Occipital lobe (tissue), 2 donors: Measurements from ENCODE around the gene EIF4A3. TPM values are rescaled to one million over a fixed set of nuclear protein-coding genes. Genes with fewer than 3 reads are reported as not detected.
"Not testable (repeated sequence)": the region's sequence is repeated elsewhere in the genome, so short reads cannot be mapped to it uniquely, and the experiment has no call there.

Experiments
- DNase-seq: peaks from one replicate; lab custom pipeline; 2025; lab: John Stamatoyannopoulos, UW
- total RNA-seq: library from RNA; depleted of rRNA; stranded (reverse); fragments of >200 nt; gene quantifications from one replicate; pipeline ENCODE4 v1.2.3, GENCODE V29; 2014

EIF4A3 gene
- total RNA-seq, 1 donor from 2014 or later = 64.4 TPM

DNA sequence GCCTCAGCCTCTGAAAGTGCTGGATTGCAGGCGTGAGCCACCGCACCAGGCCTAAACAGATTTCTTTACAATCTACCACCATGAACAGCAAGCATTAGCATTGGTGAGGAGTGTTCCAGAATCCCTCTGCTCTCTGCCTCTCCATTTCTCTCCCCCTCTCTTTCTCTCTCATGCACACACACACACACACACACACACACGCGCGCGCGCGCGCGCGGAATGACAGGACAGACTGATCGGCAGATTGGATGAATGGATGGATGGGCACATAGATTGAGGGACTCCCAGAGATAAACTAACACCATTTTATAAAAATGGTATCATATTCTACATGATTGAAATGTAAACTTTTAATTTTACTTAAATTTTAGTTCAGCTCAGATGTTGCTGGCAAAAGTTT lies 26.2 kb upstream of the EIF4A3 start:
- no peak for DNase-seq

DNA sequence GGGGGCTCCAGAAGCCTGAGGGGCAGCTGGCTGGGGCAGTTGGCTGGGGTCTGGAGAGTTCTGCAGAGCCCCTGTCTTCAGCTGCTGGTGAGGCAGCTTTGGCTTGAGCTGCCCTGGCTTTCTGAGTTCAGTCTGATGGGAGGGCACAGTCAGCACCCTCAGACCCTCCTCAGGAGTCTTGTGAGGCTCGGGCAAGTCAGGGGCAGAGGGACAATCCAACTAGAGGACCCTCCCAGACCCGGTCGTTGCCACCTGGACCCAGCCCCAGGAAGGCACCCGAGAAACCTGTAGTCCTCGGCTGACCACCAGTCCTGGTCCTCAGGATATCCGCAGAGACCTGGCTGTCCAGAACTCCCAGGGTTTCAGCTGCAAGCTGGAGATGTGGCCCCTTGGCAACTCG lies 24.8 kb upstream of the EIF4A3 start:
- no peak for DNase-seq

DNA sequence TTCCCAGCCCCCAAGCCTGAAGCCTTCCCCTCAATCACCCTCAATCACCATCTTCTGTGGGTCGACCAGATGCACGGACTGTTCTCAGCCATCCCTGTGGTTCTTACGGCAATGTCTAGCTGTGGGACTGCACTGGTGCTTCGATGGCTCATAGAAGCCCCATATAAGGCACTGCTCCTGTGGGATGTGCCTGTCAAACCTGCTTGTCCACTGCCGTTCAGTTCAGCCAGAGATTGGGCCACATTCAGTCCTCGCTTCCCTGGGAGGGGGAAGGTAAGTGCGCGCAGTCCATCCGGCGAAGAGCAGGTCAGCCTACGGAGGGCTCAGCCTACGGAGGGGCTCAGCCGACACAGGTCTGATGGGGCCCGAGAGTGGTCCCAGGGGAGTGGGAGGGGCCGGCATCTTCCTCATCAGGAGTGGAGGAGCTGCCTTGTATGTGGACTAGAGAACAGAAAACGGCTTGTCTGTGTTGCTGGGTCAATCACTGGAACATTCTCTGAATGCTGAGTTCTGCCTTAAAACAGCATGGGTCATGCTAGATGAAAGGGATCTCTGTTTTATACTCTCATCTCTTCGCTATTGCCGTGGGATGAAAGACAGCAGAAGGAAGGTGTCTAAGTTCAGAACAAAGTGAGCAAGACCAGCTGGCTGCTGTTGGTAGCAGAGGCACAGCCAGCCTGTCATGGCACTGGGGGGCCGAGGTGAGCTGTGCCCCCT lies 23.0 kb upstream of the EIF4A3 start, which contains the start of gene CARD14:
TSS of gene CARD14 (plus strand) at position 247 of the 717 bp plus-strand sequence. CDS start 11,409 bp downstream, outside the sequence.
- DNase-seq = no peak

DNA sequence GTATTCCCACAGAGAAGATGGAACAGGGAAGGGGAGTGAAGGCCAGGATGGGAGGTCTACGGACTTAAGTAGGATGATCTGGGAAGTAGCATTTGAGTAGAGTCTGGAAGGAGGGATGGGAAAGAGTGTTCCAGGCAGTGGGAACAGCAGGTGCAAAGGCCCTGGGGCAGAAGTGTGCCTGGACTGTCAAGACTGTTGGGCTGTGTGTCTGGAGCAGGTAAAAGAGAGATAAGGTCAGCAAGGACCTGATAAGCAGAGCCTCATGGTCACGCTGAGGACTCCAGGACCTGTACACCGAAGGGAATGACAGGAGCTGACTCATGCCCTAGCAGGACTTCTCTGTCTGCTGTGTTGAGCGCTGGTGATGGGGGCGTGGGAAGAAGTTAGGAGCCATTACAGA lies 22.2 kb upstream of the EIF4A3 start:
- DNase-seq = no peak

DNA sequence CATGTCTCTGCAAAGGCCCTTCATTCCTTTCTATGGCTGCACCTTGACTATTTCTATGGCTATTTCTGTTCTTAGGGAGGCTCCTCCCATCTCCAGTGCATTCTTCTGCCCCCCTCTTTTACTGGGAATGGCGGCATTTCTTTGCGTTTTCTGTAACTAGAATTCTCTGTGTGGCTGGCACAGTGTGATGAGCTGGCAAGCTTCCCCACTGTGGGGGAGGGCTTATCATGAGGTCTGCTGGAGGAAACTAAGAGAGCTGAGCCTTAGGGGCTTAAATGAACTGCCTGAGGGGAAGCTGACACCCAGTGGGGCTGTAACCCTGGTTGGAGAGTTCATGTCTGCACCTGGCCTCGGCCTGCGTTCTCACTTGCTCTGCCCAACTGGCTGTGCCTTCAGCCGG lies 21.4 kb upstream of the EIF4A3 start:
- DNase-seq = no peak

DNA sequence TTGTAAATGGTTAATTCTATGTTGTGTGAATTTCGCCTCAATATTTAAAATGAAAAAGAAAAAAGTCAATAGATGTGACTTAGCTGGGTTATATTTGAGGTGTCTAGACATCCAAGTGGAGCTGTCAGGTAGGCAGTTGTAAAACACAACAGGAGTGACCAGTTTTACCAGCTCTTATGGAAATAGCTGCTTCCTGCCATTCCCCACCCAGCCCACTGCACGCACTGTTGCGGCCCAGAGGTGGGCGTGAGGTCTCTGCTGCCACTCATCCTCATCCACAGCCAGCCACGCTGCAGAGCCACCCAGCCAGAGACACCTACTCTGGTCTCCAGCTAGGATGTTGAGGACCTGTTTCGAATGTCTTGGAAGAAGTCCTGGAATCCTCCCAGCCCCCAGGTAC lies 19.5 kb upstream of the EIF4A3 start:
- no peak for DNase-seq

DNA sequence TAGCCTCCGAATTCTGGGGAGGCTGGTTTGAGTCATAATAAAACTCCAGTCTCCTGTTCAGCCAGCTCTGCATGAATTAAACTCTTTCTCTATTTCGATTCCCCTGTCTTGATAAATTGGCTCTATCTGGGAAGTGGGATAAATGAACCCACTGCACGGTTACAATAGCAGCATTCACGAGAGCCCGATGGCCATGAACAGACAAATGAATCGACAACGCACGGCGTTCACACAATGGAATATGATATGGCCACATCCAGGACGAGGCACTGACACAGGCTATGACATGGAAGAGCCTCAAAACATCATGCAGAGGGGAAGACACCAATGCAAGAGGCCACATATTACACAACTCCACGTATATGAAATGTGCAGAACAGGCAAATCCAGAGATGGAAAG lies 17.3 kb upstream of the EIF4A3 start:
- DNase-seq = no peak

DNA sequence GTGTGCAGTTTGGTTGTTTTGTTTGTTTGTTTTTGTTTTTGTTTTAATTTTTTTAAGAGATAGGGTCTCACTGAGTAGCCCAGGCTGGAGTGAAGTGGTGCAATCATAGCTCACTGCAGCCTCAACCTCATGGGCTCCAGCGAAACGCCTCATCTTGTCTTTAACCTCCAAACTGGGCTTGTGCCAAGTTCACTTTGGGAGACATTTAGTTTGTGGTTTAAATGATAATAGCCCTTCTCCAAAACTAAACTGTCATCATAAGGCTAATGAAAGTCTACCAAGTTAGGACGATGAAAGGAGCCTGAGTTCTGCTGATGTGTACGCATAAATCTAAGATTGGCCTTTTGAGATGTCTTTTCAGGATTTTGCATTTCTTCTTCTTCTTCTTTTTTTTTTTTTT lies 16.4 kb upstream of the EIF4A3 start:
- DNase-seq = no peak

DNA sequence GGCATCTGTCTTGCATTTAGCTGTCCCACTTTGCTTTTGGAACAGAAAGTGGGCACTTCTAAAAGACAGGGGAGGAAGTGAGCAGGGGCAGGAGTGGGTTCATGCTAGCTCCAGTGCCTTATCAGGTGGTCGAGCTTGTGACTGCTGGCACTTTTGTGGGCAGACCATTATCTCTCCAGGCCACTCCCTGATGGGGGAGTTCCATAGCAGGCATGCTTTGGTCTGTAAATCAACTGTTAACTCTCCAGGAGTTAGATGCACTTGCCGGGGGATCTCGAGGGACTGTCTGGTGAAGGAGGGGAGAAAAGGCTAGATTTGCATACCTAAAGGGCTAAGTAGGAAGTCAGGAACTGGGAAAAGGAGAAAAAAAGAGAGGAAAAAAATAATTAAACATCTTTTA lies 13.6 kb upstream of the EIF4A3 start:
- no peak for DNase-seq

DNA sequence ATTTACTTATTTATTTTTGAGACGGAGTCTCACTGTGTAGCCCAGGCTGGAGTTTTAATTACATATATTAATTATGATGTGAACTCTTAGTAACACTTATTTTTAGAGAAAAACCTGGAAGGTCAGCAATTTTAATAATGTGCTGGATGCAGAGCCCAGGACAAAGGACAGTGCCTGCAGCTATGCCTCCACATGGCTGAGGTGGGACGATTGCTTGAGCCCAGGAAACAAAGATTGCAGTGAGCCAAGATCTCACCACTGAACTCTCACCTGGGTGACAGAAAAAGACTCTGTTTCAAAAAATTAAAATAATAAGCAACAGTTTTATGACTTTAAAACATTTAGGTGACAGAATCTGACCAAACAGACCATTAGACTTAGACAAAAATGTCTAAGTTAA lies 11.9 kb upstream of the EIF4A3 start:
- no peak for DNase-seq

DNA sequence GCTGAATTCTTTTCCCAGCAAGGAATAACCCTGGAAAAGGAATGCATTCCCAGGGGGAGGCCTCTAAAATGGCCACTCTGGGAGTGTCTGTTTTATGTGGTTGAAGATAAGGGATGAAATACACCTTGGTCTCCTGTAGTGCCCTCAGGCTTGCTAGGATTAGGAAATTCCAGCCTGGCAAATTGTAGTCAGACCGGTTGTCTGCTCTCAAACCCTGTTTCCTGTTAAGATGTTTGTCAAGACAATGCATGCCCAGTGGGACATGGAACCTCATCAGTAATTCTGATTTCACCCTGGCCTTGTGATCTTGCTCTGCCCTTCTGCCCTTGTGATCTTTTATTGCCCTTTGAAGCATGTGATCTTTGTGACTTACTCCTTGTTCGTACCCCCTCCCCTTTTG lies 8.7 kb upstream of the EIF4A3 start:
- DNase-seq = not testable (repeated sequence)

DNA sequence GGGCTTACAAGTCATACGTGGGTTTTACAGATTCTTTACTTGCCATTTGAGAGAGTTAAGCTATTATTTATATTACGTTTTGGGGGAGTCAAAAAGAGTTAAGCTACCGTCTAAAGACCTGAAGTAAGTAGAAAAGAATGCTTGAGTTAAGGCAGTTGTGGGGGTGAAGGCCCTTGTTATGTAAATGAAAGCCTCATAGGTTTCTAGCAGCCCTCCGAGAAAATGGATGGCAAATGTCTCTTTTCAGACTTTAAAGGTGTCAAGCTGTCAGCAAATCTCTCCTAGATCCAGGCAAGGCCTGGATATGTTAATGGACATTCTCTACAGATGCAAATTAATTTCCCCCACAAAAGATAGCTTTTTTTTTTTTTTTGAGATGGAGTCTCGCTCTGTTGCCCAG lies 7.2 kb upstream of the EIF4A3 start:
- no peak for DNase-seq

DNA sequence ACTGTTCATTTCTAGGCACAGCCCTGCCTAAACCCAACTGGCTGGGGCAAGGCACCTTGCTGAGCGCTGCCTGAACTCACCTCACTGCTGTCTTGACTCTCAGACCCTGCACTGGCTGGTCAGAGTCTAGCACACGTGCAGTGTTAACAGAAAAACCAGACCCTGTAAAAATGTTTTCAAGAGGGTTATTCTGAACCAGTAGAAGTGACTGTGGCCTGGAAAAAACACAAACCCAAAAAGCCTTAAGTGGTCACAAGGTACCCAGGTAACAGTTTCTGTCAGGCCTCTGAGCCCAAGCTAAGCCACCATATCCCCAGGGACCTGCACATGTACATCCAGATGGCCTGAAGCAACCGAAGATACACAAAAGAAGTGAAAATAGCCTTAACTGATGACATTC lies 6.1 kb upstream of the EIF4A3 start:
- DNase-seq = no peak

DNA sequence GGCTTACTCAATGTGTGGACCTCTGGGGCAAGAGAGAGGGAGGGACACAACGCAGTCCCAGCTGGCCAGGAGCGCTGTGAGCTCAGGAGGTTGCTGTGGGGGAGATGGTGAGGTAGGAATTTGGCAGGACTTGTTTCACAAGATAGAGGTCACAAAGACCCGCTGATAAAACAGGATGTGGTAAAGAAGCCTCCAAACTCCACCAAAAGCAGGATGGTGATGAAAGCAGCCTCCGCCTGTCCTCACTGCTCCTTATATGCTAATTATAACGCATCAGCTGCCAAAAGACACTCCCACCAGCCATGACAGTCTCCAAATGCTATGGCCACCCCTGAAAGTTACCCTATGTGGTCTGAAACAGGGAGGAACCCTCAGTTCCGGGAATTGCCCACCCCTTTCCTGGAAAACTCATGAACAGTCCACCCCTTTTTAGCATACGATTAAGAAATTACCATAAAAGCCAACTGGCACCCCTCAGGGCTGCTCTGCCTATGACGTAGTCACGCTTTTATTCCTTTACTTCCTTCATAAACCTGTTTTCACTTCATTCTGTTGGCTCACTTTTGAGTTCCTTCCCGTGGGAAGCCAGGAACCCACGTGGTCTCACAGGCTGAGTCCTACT lies 5.3 kb upstream of the EIF4A3 start:
- no peak for DNase-seq

DNA sequence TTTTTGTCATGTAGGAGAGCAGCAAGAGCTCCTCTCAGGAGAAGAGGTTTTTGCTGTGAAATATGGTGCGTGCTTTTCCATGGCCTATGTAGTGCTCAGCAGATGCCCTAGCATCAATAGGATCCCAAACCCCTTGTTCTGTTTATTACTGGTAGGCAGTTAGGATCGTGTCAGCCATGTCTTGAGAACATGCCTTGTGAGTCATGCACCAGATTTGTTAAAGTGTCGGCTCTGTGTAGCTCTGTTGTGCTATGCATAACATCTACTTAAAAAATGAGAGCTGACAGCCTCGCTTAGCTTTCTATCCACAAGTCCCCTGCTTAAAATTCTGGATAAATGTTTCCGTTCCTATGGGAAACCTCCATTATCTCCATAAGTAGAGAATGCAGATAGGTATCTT lies 4.4 kb upstream of the EIF4A3 start:
- DNase-seq = no peak

DNA sequence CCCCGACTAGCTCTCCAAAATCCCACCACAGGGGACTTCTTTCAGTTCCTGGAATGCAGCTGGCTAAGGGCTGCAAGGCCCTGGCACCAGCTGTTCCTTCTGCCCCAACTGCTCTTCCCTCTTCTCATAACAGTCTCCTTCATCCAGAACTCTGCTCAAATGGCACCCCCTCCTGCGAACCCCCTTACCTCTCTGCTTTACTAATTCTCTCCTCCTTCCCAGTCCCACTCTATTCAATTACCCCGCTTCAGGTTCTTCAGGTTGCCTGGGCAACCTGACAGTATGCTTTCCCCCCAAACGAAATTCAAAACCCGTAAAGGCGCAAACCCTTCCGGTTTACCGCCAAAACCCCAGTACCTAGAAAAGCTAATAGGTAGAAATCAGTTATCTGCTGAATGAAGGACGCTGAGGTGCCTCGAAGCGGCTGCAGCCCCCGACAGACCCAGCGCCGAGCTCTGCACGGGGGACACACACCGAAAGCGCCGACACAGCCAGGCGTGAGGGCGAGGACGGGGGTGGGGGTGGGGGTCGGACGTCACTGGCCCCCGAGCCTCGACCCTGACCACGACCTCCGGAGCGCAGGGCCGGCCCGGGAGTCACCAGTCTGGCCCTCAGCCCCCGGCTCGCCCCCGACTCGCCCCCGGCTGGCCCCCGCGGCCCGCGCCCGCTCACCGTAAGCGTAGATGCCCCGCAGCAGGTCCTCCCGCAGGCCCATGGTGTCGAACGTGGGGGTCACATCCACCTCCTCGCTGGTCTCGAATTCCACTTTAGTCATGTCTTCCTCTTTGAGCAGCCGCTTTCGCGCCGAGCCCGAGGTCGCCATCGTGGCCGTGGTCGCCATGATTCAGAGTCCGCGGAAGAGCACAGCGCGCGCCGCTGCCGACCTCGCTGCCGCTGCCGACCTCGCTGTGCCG lies 550 bp downstream of the EIF4A3 start:
- no peak for DNase-seq

DNA sequence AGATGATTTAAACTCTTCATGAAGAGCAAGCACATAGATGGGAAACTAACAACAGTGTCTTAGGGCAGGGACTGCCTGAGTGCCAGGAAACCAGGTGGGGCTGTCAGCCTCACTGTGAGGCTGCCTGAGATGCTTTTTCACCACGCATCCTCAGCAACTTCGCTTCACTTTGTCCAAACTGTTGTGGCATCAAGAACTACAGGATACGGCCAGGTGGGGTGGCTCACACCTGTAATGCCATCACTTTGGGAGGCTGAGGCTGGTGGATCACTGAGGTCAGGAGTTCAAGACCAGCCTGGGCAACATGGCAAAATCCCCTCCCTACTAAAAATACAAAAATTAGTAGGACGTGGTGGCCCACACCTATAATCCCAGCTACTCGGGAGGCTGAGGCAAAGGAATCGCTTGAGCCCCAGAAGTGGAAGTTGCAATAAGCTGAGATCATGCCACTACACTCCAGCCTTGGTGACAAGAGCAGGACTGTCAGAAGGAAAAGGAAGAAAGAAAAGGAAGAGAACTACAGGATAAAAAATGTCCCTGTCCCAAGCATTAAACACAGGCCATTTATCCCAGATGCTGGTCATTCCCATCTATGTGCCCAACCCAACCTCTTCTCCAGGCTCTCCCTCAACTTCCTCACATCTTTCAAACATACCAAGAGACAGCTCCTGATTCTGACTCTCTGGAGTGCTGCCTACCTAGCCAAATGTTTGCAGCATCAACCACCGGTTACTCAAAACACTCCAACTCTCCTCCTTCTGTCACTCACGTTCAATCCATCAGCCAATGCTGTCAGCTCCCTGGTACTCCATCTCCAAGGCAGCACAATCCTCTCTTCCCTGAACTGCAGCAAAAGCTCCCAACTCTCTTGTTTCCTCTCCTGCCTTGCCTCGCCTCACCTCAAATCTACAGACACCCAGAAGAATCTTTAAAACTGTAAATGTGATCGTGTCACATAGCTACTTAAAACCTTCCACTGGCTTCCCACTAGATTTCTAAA lies 1.6 kb downstream of the EIF4A3 start:
- no peak for DNase-seq

DNA sequence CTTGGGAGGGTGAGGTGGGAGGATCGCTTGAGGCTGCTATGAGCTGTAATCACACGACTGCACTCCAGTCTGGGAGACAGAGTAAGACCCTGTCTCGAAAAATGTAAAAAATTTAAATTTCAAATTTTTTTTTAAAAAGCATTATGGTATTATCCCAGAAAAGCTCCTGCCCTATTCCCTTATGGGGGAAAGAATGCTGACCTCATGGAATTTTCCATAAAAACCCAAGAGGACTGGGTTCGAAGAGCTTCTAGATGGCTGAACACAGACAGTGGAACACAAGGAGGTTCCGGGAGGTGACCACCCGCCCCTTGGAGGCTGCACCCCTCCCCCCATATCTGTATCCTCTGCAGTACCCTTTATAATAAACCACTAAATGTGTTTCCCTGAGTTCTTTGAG lies 4.0 kb downstream of the EIF4A3 start:
- no peak for DNase-seq

DNA sequence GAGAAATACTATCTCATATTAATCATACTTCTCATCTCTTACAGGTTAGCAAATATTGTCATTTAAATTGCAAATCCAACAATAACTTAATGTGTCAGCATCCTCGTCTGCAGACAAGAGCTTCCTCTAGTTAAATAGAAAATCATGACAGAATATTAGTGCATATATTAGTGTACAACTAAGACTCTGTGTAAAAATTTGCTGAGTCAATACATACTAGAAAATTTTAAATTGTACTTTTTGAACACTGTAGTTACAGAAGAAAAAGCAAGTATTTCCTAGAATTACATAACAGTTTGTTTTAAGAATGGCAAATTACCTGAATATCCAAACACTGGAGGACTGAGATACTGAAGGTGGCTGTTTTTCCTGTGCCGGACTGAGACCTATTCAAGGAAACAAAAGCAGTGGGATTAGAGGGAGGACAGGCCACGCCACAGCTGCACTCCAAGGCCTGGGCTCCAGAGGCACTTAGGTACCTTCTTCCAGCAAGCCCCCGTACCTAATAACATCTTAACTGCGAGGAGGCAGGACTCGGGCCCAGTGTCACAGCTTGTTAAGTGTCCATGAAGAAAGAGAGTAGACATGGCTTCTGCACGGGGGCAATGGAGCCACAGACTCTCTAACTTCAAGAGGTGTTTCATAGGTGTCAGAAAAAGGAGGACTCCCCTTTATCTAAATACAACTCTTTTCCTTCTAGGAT lies 5.3 kb downstream of the EIF4A3 start:
- no peak for DNase-seq

DNA sequence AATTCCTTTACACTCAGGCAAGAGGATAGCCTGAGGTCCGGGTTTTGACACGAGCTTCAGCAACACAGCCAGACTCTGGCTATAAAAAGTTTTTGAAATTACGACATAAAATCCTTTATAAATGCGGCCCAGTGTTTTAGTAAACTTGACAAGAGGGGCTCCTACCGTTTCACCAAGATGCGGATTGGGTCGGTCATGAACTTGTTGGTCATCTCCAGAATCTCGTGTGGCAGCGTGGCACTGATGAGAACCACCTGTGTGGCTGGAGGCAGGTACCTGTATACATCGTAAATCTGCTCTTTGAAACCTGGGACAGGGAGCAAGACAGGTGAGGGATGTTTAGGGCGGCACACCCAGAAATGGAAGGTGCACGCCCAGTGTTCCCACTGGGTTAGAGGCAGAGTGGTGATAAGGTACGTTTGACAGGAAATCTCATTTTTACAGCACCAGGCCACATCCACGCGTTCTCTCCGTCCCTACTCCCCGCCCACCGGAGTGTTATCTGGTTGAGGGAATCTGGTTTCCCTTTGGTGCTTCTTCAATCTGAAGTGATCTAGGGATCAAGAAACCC lies 8.0 kb downstream of the EIF4A3 start:
- no peak for DNase-seq
